ENCODE measurements around the gene FBRSL1. TPM values are rescaled to one million over a fixed set of nuclear protein-coding genes. Genes with fewer than 3 reads are reported as not detected.

Gene FBRSL1
- total and polyA plus RNA-seq, 4 donors, result 2.5 to 35.5 (median 5.6) TPM

- TF ChIP-seq RXRA (IDR thresholded peaks at IDR 0.05) (peak; percentile 58 to 74), FOXA1 (IDR thresholded peaks at IDR 0.05) (no peak), SP1 (IDR thresholded peaks at IDR 0.05) (peak; percentile 9), HNF4A (conservative IDR thresholded peaks at IDR 0.05) (peak in 1 of 2 donors; percentile 41), YY1 (IDR thresholded peaks at IDR 0.05) (no peak), FOXA2 (IDR thresholded peaks at IDR 0.05) (no peak), NR2F2 (IDR thresholded peaks at IDR 0.05) (no peak), ATF3 (IDR thresholded peaks at IDR 0.05) (no peak), HNF4G (IDR thresholded peaks at IDR 0.05) (no peak), CTCF (IDR thresholded peaks at IDR 0.05; ENCODE audit: low read depth, low read length, missing input control) (no peak)
- DNase-seq (ENCODE audit: low spot score), result no peak
- Histone ChIP-seq H3K27me3 (ENCODE audit: control insufficient read depth in 4 of 4, insufficient read depth in 4 of 4, low read length in 3 of 4) (no peaks in the 10 kb centered on the region), H3K27ac (ENCODE audit: low read depth in 1 of 2, low read length in 2 of 2) (peak overlapping the region in 1 of 2 donors; percentile 51), H3K4me1 (ENCODE audit: control insufficient read depth in 4 of 4, insufficient read depth in 4 of 4, low read length in 3 of 4) (peaks cover 48 to 94% (median 72%) of the 10 kb centered on the region in 4 donors), H3K9ac (ENCODE audit: low read depth in 1 of 2, low read length in 2 of 2) (no peak overlapping the region), H3K4me3 (ENCODE audit: low read depth in 1 of 3, low read length in 3 of 3) (no peak overlapping the region), H3K9me3 (ENCODE audit: control insufficient read depth in 4 of 4, low read length in 3 of 4) (no peaks in the 10 kb centered on the region), H3K36me3 (ENCODE audit: control insufficient read depth in 4 of 4, insufficient read depth in 3 of 4, low read depth in 1 of 4, low read length in 3 of 4) (no peaks in the 10 kb centered on the region)
- WGBS, result 56% methylated on average over 24 of the region's 24 CpGs
These were observed 12.4 kb downstream of the FBRSL1 start for GRCh38 chr12:132502149-132502881.

DNA sequence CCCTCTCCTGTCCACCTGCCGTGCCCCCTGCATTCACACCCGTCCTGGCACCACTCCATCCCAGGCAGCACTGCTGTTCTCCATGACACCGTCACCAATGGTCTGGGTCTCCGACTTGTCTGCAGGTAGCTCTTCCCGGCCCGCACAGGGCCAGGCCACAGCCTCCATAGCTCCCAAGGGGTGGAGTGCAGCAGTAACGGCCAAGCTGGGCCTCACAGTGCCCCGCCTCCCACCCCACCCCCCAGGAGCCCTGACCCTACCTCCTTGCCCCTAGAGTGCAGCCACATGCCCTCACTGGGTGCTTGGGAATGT, 12.9 kb downstream of the FBRSL1 start:
- no peak overlapping the region for H3K9ac ChIP-seq (ENCODE audit: low read depth in 1 of 2, low read length in 2 of 2)
- H3K36me3 ChIP-seq (ENCODE audit: control insufficient read depth in 4 of 4, insufficient read depth in 3 of 4, low read depth in 1 of 4, low read length in 3 of 4), result no peaks in the 10 kb centered on the region
- no peaks in the 10 kb centered on the region for H3K27me3 ChIP-seq (ENCODE audit: control insufficient read depth in 4 of 4, insufficient read depth in 4 of 4, low read length in 3 of 4)
- WGBS, result 81% methylated on average over 8 of the region's 8 CpGs
- TF ChIP-seq JUND (IDR thresholded peaks at IDR 0.05), result no peak
- TF ChIP-seq MAX (IDR thresholded peaks at IDR 0.05), result no peak
- no peak for TF ChIP-seq CTCF (IDR thresholded peaks at IDR 0.05; ENCODE audit: low read depth, low read length, missing input control)
- no peak for TF ChIP-seq GABPA (IDR thresholded peaks at IDR 0.05 in 1 of 2, conservative IDR thresholded peaks at IDR 0.05 in 1 of 2)
- no peak for TF ChIP-seq TAF1 (conservative IDR thresholded peaks at IDR 0.05)
- TF ChIP-seq EGR1 (IDR thresholded peaks at IDR 0.05; ENCODE audit: low read depth in 2 of 2), result no peak
- TF ChIP-seq HNF4G (IDR thresholded peaks at IDR 0.05), result no peak
- no peak for TF ChIP-seq YY1 (IDR thresholded peaks at IDR 0.05)
- no peak for TF ChIP-seq HNF4A (conservative IDR thresholded peaks at IDR 0.05)
- H3K4me3 ChIP-seq (ENCODE audit: low read depth in 1 of 3, low read length in 3 of 3), result no peak overlapping the region
- H3K4me1 ChIP-seq (ENCODE audit: control insufficient read depth in 4 of 4, insufficient read depth in 4 of 4, low read length in 3 of 4), result peaks cover 46 to 89% (median 69%) of the 10 kb centered on the region in 4 donors
- no peak overlapping the region for H3K27ac ChIP-seq (ENCODE audit: low read depth in 1 of 2, low read length in 2 of 2)
- DNase-seq (ENCODE audit: low spot score), result no peak
- no peaks in the 10 kb centered on the region for H3K9me3 ChIP-seq (ENCODE audit: control insufficient read depth in 4 of 4, low read length in 3 of 4)

All from liver (tissue), 9 donors.